Stimulated activated CD8-positive, alpha-beta memory T cell treated with anti-CD3 and anti-CD28 coated beads, Interleukin-4, amount 100 ng/mL, for 24 hours (primary cell): ENCODE results near the gene GSTK1.
"Not testable (repeated sequence)": the region's sequence is repeated elsewhere in the genome, so short reads cannot be mapped to it uniquely, and the experiment has no call there.

Experiments used
- DNase-seq: peaks from one replicate; pipeline ENCODE4 v3.0.0-alpha.2; 2020; ENCODE audit warnings: low read depth

GSTK1 gene

DNA sequence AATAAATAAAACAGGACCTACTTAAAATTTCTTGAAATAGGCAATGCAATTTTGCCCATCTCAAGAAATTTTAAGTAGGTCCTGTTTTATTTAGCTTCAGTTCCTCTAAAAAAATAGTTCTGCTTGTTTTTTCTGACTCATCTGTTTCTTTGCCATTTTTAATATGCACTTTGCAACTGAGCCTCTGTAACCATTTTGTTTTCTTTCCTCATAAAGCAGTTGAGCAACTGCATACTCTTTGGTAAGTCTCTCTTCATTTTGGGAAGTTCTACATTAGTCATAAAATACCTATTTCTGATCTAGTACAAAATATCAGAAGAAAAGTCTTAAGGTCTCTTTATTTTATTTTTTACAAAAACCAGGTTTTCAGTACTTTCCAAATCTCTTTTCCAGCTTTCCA, 23.4 kb upstream of the GSTK1 start:
- DNase-seq = no peak

DNA sequence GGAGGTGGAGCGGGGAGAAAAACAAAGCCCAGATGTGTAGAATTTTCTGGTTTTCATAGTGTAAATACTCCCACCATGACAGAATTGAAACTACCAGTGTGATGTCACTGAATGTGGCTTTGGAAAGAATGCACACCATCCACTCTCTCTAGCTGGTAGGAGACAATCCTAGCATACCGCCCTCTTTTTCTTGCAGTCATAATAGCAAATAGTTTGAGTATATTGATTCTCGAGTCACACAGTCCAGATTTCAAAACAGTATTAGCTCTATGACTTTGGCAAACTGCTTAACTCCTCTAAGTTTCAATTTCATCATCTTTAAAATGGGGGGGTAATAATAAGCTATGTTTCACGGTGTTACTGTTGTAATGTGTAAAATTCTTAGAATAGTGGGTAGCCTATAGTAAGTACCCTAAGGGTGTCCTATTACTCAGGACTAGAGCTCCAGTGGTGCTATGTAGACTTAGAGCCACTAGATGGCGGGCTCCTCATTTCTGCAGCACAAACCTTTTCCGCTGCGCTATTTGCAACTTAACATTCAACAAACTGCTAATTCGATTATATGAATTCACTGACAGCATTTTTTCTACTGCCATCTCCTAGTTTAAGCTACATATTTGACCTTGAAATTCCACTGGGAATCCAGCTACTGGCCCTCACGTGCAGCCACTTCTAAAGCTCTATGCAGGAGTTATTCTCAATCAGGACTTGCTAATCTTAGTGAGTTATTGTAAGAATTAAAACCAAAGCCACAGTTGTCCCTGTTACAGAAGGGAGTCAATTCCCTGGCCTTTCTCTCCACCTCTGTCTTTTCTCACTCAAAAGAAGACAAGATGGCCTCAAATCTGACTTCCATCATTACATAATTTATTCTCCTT, 22.7 kb upstream of the GSTK1 start:
- DNase-seq = peak; percentile 26

- no peak for DNase-seq
Measured at GRCh38 chr7:143242306-143242705, 20.9 kb upstream of the GSTK1 start.

GRCh38 chr7:143243111-143243510, 20.1 kb upstream of the GSTK1 start:
- DNase-seq = no peak

DNA sequence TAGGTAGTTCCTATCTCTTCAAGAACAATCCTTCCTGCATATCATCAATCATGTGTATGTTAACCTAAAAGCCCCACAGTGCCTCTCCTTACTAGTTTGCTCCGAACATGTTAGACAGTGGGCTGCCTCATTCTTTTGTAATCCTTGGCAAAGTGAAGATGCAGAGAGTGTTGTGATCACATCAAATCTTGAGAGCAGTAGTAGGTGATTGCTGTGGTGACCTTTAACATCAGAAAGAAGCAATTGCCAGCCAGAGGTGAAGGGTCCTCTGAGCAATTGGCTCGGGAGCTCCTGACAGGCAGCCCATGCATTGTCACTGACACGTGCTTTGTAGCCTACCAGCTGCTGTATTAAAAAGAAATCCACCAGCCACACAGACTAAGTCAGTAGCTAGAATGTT, 19.6 kb upstream of the GSTK1 start:
- DNase-seq = no peak

DNA sequence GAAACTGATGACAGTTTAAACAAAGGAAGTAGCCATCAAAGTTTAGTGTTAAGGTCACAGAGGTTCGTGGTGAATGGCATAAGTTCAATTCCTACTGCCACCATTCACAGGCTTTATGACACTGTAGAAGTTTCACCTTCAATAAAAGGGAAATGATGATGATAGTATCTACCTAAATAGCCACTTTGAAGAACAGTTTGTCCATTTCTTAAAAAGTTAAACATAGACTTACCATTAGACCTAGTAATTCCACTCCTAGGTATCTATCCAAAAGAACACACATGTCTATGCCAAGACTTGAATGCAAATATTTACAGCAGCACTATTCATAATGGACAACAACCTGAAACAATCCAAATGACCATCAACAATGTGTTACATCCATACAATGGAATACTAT, 18.9 kb upstream of the GSTK1 start:
- DNase-seq = no peak

DNA sequence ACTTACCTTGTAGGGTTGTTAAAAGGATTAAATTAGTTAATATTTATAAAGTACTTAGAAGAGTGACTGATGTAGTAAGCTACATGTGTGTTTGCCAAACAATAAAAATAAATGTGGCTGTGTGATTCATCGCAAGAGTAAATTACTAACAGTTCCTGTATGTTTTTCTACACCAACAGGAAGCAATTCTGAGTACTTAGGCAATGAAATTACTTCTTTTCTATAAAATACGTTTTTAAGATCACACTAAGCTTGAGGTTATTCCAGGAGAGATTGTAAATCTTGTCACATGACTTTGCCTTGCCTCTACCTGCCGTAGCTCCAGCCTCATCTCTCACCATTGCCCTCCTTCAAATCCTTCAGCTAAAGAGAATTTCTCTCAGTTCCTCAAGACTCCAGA, 18.1 kb upstream of the GSTK1 start:
- no peak for DNase-seq

DNA sequence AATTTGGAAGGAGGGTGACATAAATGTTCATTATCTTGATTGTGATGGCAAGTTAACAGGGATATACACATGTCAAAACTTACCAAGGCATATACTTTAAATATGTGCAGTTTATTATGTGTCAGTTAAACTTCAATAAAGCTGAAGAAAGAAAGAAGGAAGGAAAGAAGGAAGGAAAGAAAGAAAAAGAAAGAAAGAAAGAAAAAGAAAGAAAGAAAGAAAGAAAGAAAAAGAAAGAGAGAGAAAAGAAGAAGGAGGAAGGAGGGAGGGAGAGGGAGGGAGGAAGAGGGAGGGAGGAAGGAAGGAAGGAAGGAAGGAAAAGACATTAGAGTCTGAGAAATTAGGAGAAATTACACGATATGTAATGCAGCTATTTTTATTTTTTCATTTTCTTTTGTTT, 15.9 kb upstream of the GSTK1 start:
- DNase-seq = no peak

GRCh38 chr7:143248761-143249354, 14.4 kb upstream of the GSTK1 start:
- no peak for DNase-seq

DNA sequence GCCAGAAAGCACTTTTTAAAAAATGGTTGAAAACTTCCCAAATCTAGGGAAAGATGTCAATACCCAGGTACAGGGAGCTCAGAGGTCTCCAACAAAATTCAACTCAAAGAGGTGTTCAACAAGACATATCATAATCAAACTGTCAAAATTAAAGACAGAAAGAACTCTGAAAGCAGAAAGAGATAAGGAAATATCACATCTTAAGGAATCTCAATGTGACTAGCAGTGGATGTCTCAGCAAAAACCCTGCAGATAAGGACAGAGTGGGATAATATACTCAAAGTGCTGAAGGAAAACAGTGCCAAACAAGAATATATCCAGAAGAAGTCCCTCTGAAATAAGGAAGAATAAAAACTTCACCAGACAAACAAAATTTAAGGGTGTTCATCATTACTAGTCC, 13.0 kb upstream of the GSTK1 start:
- no peak for DNase-seq

GRCh38 chr7:143250822-143251221, 12.4 kb upstream of the GSTK1 start:
- no peak for DNase-seq

GRCh38 chr7:143252006-143252405, 11.2 kb upstream of the GSTK1 start:
- DNase-seq = no peak

- no peak for DNase-seq
Measured at GRCh38 chr7:143255564-143255963, 7.7 kb upstream of the GSTK1 start.

GRCh38 chr7:143256325-143256724, 6.9 kb upstream of the GSTK1 start:
- DNase-seq = no peak

DNA sequence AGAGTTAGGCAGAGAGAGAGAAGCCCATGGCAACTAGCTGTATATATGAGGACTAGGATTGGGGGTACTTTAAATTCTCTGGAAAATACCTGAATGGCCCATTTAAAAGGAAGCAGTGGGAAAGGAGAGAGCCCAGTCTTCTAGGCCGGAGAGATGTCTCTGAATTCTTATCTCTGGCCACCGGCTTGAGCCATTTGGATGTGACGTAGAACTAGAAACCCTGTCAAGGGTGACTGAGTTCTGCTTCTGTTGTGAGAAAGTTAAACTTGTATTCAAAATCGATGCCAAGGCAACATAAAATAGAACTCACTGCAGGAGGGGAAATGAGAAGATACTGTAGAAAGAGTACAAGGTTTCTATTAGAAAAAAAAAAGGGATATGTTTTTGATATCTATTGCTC, 6.3 kb upstream of the GSTK1 start:
- no peak for DNase-seq

DNA sequence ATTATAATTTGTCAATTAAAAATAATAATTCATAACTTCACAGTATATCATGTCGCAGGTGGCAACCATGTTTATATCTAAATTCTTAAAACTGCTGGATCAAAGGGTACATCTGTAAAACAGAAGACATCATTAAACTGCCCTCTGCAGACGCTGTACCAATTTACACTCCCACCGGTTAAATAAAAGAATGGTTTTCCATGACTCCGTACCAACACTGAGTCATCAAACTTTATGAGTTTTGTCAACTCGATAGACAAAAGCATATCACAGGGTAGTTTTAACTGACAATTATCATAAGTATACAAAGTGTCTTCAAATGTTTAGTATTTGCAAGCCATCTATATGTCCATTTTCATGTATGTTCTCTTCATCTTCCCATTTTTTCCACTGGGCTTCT, 5.7 kb upstream of the GSTK1 start:
- DNase-seq = no peak

DNA sequence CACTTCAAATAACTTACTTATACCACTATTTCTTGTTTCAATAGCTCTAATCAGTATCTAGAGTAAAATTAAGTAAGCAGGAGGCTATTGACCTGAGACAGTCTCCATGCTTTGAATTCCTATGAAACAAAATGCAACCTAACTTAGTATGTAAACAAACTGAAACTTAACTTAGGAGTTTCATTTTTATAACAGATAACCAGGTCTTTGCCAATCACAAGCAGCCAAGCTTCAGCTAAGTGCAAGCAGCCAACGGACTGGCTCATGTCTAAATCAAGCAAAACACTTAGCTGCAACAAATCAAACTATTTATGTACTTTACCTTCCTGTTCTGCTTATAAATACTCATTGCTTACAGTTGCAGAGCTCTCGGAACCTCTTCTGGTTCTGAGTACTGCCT, 4.4 kb upstream of the GSTK1 start:
- no peak for DNase-seq

DNA sequence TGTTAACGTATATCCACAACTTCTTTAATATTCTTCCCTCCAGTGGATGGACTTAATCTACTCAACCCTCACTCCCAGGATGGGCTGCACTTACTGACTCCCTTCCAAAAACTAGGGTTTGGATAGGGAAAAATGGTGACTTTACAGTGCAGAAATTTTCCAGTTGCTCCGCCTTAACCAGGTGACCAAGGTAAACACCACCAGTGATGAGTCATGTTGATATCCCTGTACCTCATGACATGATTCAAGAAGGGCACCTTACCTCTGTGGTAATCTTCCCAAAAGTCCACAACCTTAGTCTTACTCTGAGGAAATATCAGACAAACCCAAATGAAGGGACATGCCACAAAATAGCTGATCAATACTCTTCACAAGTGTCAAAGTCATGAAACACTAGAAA, 3.5 kb upstream of the GSTK1 start:
- no peak for DNase-seq

DNA sequence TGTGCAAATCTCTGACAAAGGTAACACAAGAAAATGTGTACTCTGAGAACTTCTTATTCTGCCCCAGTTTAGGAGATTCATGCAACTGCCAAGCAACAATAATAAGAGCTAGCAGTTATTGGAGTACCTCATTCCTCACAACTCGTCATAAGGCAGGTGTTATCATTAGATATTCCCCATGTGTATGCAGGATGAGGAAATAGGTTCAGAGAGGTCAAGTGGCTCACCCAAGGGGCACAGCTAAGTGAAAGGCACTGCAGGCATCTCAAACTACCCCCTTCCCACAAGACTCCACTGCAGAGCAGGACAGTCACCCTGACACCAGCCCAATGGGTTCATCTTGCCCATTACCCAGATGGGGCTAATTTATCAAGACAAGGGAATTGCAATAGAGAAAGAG, 1.3 kb upstream of the GSTK1 start:
- DNase-seq = no peak

DNA sequence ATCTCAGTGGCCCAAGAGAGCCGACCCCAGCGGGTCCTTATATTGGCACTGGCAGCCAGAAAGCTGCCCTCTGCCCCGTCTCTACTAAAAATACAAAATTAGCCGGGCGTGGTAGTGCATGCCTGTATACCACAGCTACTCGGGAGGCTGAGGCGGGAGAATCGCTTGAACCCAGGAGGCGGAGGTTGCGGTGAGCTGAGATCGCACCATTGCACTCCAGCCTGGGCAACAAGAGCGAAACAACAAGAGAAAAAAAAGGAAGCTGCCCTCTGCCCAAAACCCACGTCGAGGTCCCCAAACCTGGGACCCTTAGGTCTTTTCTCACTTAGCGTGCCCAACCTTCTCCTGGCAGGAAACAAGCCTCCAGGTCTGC, 941 bp downstream of the GSTK1 start:
- not testable (repeated sequence) for DNase-seq

- no peak for DNase-seq
Measured at GRCh38 chr7:143265017-143265693, 1.9 kb downstream of the GSTK1 start.

DNA sequence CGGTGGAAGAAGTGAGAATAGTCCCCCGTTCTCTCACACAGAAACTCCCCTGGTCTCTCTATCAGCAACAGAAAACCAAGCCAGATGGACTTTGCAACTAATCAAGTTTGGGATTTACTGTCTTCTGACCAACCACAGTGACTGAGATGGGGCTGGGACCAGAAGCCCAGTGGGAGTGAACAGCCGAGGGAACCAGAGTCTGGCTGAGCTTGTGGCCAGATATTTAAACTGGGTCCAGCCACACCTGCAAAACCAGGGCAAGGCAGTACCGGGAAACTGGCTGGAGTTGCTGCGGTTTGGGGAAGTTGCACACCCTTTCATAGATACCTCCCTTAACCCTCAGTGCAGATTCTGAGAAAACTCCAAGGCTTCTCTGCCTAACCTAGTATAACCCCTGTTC, 6.0 kb downstream of the GSTK1 start:
- DNase-seq = no peak

GRCh38 chr7:143271240-143271639, 8.0 kb downstream of the GSTK1 start:
- no peak for DNase-seq
